ENCODE measurements around the gene HDX.

Gene HDX

DNA sequence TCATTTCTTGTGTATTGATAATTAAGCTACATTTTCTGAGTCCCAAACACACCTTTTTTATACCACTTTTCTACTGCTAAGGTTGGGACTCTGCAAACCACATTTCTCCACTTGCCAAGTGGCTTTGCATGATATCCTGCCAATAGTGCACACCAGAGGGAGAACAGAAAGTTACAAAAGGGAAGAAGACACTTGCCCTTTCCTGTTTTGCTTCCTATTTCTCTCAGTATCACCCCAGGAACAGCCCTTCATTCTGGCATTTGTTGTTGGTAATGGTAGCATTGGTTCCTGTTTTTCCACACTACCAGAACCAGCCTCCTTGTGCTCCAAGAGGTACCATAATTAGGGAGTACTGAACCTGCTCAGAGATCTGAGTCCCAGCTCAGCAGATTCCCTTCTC is 87.1 kb downstream of the HDX start:
- DNase-seq (ENCODE audit: low read depth), result no peak
- no peak for TF ChIP-seq CTCF (conservative IDR thresholded peaks at IDR 0.05; ENCODE audit: control insufficient read depth, insufficient read depth, low read depth, low read length)
- no peak overlapping the region for H3K4me3 ChIP-seq (ENCODE audit: control insufficient read depth, low read depth, low read length)

GRCh38 chrX:84363663-84364062 is 138.6 kb downstream of the HDX start:
- H3K4me3 ChIP-seq (ENCODE audit: control insufficient read depth, low read depth, low read length), result peak overlapping the region; percentile 1
- no peak for TF ChIP-seq CTCF (conservative IDR thresholded peaks at IDR 0.05; ENCODE audit: control insufficient read depth, insufficient read depth, low read depth, low read length)
- DNase-seq (ENCODE audit: low read depth), result peak; percentile 16

DNA sequence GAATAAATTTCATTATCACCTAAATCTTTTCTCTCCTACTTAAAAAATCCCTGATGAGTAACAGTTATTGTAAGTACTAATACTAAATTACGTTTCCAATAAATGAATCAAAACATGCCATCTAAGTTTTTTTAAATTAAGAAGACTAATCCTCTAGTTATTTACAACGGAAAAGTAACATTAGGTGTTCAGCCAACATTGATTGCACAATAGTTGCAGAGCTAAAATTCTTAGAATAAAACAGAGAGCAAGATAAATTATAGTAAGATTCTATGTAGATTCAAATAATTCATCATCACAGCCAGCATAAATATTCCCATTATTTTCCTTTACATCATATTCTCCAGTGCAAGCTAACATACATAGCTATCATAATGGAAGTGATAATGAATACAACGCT is 139.2 kb downstream of the HDX start:
- no peak for TF ChIP-seq CTCF (conservative IDR thresholded peaks at IDR 0.05; ENCODE audit: control insufficient read depth, insufficient read depth, low read depth, low read length)
- DNase-seq (ENCODE audit: low read depth), result peak; percentile 52
- H3K4me3 ChIP-seq (ENCODE audit: control insufficient read depth, low read depth, low read length), result no peak overlapping the region

DNA sequence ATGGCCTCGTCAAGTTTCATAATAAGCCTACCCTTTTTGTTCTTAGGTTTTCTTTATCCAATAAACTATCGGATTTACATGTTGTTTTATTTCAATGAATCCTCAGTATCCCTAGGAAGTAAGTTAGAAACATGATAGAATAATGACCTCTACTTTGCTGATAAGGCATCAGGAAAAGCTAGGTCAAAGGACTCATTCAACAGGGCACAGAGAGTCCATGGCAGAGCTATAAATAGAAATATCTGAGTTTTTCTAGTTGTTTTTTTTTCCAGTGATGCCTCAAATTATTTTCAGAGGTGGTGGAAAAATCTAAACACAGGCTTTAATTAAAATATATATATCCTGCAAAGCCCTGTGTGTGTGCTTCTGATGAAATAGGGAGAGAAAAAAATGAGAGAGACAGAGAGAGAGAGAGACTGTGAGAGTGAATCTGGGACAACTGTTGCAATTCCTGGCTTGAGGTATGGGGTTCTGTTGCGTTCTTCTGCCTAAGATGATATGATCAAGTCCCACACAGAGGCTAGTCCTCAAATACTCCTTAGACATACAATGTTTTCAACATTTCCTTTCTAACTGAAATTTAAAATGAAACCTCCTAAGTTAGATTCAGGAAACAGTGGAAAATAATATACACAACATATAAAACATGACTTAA is 139.9 kb downstream of the HDX start:
- DNase-seq (ENCODE audit: low read depth), result peak; percentile 38
- H3K4me3 ChIP-seq (ENCODE audit: control insufficient read depth, low read depth, low read length), result no peak overlapping the region
- no peak for TF ChIP-seq CTCF (conservative IDR thresholded peaks at IDR 0.05; ENCODE audit: control insufficient read depth, insufficient read depth, low read depth, low read length)

- no peak for DNase-seq (ENCODE audit: low read depth)
- H3K4me3 ChIP-seq (ENCODE audit: control insufficient read depth, low read depth, low read length), result no peak overlapping the region
- TF ChIP-seq CTCF (conservative IDR thresholded peaks at IDR 0.05; ENCODE audit: control insufficient read depth, insufficient read depth, low read depth, low read length), result no peak
These were observed 144.0 kb downstream of the HDX start for GRCh38 chrX:84358271-84358670.

DNA sequence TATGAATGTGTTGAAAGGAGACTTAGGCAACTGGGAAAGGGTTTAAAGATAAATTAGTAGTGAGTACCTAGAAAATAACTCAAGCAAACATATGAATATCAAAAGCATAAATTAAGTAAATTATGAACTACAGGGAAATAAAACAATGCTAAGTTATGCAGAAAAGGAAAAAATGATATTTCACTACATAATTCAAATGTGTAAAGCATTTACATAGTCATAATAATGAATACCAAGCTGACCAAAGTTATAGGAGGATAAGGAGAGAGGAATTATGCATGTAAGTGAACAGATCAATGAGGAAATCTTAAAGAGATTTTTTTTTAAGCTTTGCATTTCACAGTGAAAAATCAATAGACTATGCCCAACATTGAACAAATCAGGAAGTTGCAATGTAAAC is 145.0 kb downstream of the HDX start:
- no peak for TF ChIP-seq CTCF (conservative IDR thresholded peaks at IDR 0.05; ENCODE audit: control insufficient read depth, insufficient read depth, low read depth, low read length)
- DNase-seq (ENCODE audit: low read depth), result no peak
- H3K4me3 ChIP-seq (ENCODE audit: control insufficient read depth, low read depth, low read length), result no peak overlapping the region

- DNase-seq (ENCODE audit: low read depth), result peak; percentile 70
- H3K4me3 ChIP-seq (ENCODE audit: control insufficient read depth, low read depth, low read length), result no peak overlapping the region
- TF ChIP-seq CTCF (conservative IDR thresholded peaks at IDR 0.05; ENCODE audit: control insufficient read depth, insufficient read depth, low read depth, low read length), result no peak
These were observed 161.3 kb downstream of the HDX start for GRCh38 chrX:84340968-84341367.

Measured in fibroblast of mammary gland (primary cell).